ENCODE measurements around the gene HLCS. TPM values are rescaled to one million over a fixed set of nuclear protein-coding genes. Genes with fewer than 3 reads are reported as not detected.

HLCS gene
- total and polyA plus RNA-seq, 2 of the 8 experiments (the other 6 are each of a cell fraction or from before 2014, with no cell fraction given) = 4.7 to 12.2 TPM

- TF ChIP-seq RAD21 (IDR thresholded peaks at IDR 0.05 in 1 of 2, conservative IDR thresholded peaks at IDR 0.05 in 1 of 2; ENCODE audit: low read depth in 2 of 2, low read length in 2 of 2) (no peak), CEBPB (IDR thresholded peaks at IDR 0.05; ENCODE audit: low read depth, low read length) (no peak), PHF8 (conservative IDR thresholded peaks at IDR 0.05; ENCODE audit: low read depth, low read length) (no peak)
Observed at GRCh38 chr21:36784947-36785346, 181.5 kb downstream of the HLCS start (continued).

Measured in H1 (cell line).